ENCODE results near the gene PINLYP. TPM values are rescaled to one million over a fixed set of nuclear protein-coding genes. Genes with fewer than 3 reads are reported as not detected.

Gene PINLYP
- polyA plus RNA-seq, 1 donor (not counting 4 experiments of a cell fraction or from before 2014, with no cell fraction given): 16.0 TPM

DNA sequence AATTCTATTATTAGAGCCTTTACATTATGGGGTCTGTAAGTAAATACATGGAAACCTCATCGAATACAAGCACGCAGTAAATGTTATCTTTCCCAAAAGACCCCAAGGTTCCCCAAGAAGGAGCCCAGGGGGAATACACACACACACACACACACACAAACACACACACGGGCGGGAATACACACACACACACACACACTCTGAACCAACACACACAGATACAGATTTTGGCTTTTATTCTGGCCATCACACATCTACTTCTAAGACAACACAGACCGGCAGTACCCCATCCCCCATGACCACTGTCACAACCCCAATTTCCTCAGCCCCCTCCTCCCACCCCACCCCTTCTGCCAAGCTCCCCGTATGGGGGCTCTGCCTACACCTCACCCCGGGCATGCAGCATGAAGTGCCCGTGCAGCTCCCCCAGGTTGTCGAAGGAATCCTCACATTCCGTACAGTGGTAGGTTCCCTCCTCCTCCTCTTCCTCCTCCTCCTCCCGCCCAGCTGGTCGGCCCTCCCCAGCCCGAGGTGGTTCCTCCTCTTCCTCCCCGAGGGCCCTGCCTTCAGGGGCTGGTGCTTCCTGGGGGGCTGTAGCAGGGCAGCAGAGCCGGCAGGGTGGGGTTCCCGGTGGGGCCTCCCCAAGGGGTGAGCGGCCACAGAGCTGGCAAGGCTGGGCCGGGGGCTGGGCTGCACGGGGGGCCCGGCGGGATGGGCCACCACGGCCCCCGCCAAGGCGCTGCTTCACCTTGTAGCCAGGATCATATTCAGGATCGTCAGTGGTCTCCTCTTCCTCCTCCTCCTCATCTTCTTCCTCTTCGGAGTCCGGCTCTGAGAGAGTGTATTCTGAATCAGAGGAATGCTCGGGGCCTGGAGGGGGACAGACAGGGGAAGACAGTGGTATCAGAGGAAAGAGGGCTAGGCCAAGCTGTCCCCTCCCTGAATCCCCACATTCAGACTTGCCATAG, 31.9 kb downstream of the PINLYP start:
- no peak overlapping the region for H3K4me3 ChIP-seq (ENCODE audit: control insufficient read depth in 2 of 3, extremely low read depth in 1 of 3, insufficient read depth in 2 of 3, low read depth in 1 of 3, low read length in 3 of 3)

DNA sequence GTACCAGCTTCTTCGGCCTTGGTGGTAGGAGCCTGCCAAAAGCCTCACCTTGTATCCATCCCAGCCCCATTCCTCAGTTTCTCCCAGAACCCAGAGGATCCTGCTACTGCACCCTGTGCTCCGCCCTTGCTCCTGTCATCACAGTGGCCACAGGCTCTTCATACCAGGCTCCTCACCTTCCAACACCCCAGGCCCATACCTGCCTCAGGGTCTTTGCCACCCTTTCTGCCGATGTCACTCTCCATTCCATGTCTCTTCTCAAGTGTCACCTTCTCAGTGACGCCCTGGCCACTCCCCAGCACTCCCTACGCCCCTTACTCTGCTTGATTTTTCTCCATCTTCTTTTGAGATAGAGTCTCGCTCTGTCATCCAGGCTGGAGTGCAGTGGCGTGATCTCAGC, 34.3 kb downstream of the PINLYP start:
- Histone ChIP-seq H3K27ac (ENCODE audit: control insufficient read depth, insufficient read depth, low read length) (no peak overlapping the region), H3K4me3 (ENCODE audit: control insufficient read depth in 2 of 3, extremely low read depth in 1 of 3, insufficient read depth in 2 of 3, low read depth in 1 of 3, low read length in 3 of 3) (no peak overlapping the region), H3K79me2 (ENCODE audit: control insufficient read depth, insufficient read depth, low read length) (no peaks in the 10 kb centered on the region), H3K9me3 (ENCODE audit: control insufficient read depth, low read depth, low read length) (no peaks in the 10 kb centered on the region), H3K9me1 (ENCODE audit: control insufficient read depth, extremely low read depth, insufficient read depth, low read length) (no peaks in the 10 kb centered on the region), H2AFZ (ENCODE audit: control insufficient read depth, low read length) (no peak overlapping the region), H3K9ac (ENCODE audit: control insufficient read depth, extremely low read depth, insufficient read depth, low read length) (no peak overlapping the region), H3K4me1 (ENCODE audit: control insufficient read depth, extremely low read depth, insufficient read depth, low read length) (peaks cover 19% of the 10 kb centered on the region), H3K36me3 (ENCODE audit: control insufficient read depth in 2 of 2, extremely low read depth in 1 of 2, insufficient read depth in 2 of 2, low read length in 2 of 2) (peaks cover 3 to 10% of the 10 kb centered on the region in 2 experiments), H3K4me2 (ENCODE audit: control insufficient read depth, extremely low read depth, insufficient read depth, low read depth, low read length) (no peak overlapping the region), H4K20me1 (ENCODE audit: control insufficient read depth, extremely low read depth, insufficient read depth, low read length) (no peaks in the 10 kb centered on the region), H3K27me3 (ENCODE audit: control insufficient read depth, extremely low read depth, insufficient read depth, low read length) (no peaks in the 10 kb centered on the region)
- no peak for TF ChIP-seq EZH2 (IDR thresholded peaks at IDR 0.05; ENCODE audit: low read length)
- TF ChIP-seq, protein P1, sequence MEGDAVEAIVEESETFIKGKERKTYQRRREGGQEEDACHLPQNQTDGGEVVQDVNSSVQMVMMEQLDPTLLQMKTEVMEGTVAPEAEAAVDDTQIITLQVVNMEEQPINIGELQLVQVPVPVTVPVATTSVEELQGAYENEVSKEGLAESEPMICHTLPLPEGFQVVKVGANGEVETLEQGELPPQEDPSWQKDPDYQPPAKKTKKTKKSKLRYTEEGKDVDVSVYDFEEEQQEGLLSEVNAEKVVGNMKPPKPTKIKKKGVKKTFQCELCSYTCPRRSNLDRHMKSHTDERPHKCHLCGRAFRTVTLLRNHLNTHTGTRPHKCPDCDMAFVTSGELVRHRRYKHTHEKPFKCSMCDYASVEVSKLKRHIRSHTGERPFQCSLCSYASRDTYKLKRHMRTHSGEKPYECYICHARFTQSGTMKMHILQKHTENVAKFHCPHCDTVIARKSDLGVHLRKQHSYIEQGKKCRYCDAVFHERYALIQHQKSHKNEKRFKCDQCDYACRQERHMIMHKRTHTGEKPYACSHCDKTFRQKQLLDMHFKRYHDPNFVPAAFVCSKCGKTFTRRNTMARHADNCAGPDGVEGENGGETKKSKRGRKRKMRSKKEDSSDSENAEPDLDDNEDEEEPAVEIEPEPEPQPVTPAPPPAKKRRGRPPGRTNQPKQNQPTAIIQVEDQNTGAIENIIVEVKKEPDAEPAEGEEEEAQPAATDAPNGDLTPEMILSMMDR (optimal IDR thresholded peaks at IDR 0.05 in 1 of 3, IDR thresholded peaks at IDR 0.05 in 1 of 3, conservative IDR thresholded peaks at IDR 0.05 in 1 of 3; ENCODE audit: extremely low read depth in 1 of 3, insufficient read depth in 2 of 3, low read length in 3 of 3): no peak
- DNase-seq (ENCODE audit: low read depth, low spot score) (no peak), FAIRE-seq (no peak)
- dilution Hi-C loops (cut with MboI; ENCODE audit: extremely low pct_ligation_motif_present, low sequenced_read_pairs): no loop called here

More for the DNA sequence above, 31.9 kb downstream of the PINLYP start:
- Histone ChIP-seq H4K20me1 (ENCODE audit: control insufficient read depth, extremely low read depth, insufficient read depth, low read length) (no peaks in the 10 kb centered on the region), H3K79me2 (ENCODE audit: control insufficient read depth, insufficient read depth, low read length) (no peaks in the 10 kb centered on the region), H3K4me2 (ENCODE audit: control insufficient read depth, extremely low read depth, insufficient read depth, low read depth, low read length) (peak overlapping the region; percentile 45), H3K4me1 (ENCODE audit: control insufficient read depth, extremely low read depth, insufficient read depth, low read length) (peaks cover 19% of the 10 kb centered on the region), H3K27ac (ENCODE audit: control insufficient read depth, insufficient read depth, low read length) (peak overlapping the region; percentile 77), H3K36me3 (ENCODE audit: control insufficient read depth in 2 of 2, extremely low read depth in 1 of 2, insufficient read depth in 2 of 2, low read length in 2 of 2) (peaks cover 3 to 4% of the 10 kb centered on the region in 2 experiments), H3K9me1 (ENCODE audit: control insufficient read depth, extremely low read depth, insufficient read depth, low read length) (no peaks in the 10 kb centered on the region), H3K9ac (ENCODE audit: control insufficient read depth, extremely low read depth, insufficient read depth, low read length) (peak overlapping the region; percentile 10), H3K27me3 (ENCODE audit: control insufficient read depth, extremely low read depth, insufficient read depth, low read length) (no peaks in the 10 kb centered on the region), H3K9me3 (ENCODE audit: control insufficient read depth, low read depth, low read length) (no peaks in the 10 kb centered on the region), H2AFZ (ENCODE audit: control insufficient read depth, low read length) (peak overlapping the region; percentile 32)
- DNase-seq (ENCODE audit: low read depth, low spot score) (no peak), FAIRE-seq (peak; percentile 17)
- dilution Hi-C loops (cut with MboI; ENCODE audit: extremely low pct_ligation_motif_present, low sequenced_read_pairs): no loop called here
- TF ChIP-seq, protein P1 (optimal IDR thresholded peaks at IDR 0.05 in 1 of 3, IDR thresholded peaks at IDR 0.05 in 1 of 3, conservative IDR thresholded peaks at IDR 0.05 in 1 of 3; ENCODE audit: extremely low read depth in 1 of 3, insufficient read depth in 2 of 3, low read length in 3 of 3): no peak

Data from keratinocyte (primary cell).